ENCODE measurements around the gene ABHD2. TPM values are rescaled to one million over a fixed set of nuclear protein-coding genes. Genes with fewer than 3 reads are reported as not detected.

The ABHD2 gene
- total and polyA plus RNA-seq, 9 of the 15 experiments (the other 6 are each of a cell fraction or from before 2014, with no cell fraction given) = 16.9 to 99.8 (median 47.5) TPM

DNA sequence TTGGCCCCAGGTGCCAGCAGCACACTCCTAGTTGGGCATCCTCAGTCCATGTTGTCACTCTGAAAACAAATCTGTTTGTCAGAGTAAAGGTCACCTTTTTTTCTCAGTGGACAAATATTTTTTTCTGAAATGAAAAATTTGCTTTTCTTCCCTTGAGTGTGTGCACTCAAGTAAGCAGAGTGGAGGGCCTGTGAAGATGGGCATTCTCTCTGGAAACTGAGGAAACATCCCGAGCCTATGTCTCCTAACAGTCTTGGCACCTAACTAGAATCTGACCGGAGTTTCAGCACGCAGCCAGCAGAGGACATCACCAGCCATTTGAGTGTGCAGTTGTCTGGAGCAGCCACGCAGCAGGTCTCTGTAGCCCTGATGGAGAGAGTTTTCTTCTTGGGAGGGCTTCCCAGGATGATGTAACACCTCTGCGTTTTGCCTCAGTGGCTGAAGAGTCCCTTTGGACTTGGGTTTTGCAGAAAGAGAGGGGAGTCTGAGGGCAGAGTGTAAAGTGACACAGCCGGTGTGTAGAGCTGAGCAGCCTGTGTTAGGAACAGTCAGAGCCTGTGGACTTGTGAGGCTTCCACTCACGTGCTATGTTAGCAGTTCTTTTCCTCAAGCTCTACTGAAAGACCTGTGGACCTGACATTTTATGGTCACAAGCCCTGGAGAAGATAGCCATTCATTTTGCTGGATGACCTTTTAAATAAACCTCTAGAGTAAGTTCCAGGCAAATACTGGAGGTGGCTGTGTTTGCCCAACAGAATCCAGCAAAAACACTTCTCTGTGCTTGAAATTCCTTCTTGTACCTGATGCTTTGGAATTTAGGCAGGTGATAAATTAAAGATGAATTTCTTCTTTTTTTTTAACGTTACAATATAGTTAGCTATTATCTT, 51.6 kb downstream of the ABHD2 start:
- H3K27ac ChIP-seq (ENCODE audit: extremely low read depth, low read depth, low read length) = no peak overlapping the region
- H3K4me2 ChIP-seq (ENCODE audit: insufficient read depth, low read length) = no peak overlapping the region
- no peaks in the 10 kb centered on the region for H4K20me1 ChIP-seq (replicated peaks; ENCODE audit: control insufficient read depth, insufficient read depth, low read length)
- CTCF ChIA-PET (ENCODE audit: low intra/inter-chr PET ratio) = no interaction called here
- FAIRE-seq = no peak
- intact Hi-C loops (cut with micrococcal nuclease) (no loop called here), in situ Hi-C loops (cut with MboI) (no loop called here)
- no peaks in the 10 kb centered on the region; a peak in 2 of 5 replicates for H3K4me1 ChIP-seq (replicated peaks in 1 of 2; ENCODE audit: control insufficient read depth in 2 of 2, insufficient read depth in 2 of 2, low read length in 2 of 2)
- no peak overlapping the region for H2AFZ ChIP-seq (ENCODE audit: low read depth, low read length)
- BruUV-seq (replicated peaks) = no TSS peak
- no peaks in the 10 kb centered on the region for H3K9me1 ChIP-seq (ENCODE audit: control insufficient read depth, insufficient read depth, low read length)
- H3K9ac ChIP-seq (ENCODE audit: insufficient read depth in 1 of 2, low read depth in 2 of 2, low read length in 2 of 2) = no peak overlapping the region
- no peaks in the 10 kb centered on the region for H3K9me3 ChIP-seq (replicated peaks; ENCODE audit: control insufficient read depth, insufficient read depth, low read depth, low read length)
- H3K36me3 ChIP-seq (ENCODE audit: control insufficient read depth, insufficient read depth, low read length) = peaks cover 55% of the 10 kb centered on the region
- ATAC-seq = peak; percentile 74
- no peak overlapping the region for H3K4me3 ChIP-seq
- DNase-seq (ENCODE audit: extremely low read depth in 1 of 4, low spot score in 3 of 4) = no peak
- WGBS (ENCODE audit: insufficient coverage, low coverage, missing lambda C conversion rate) = 74% methylated on average over 8 of the region's 8 CpGs
- POLR2A ChIA-PET = no interaction called here
- TF ChIP-seq PTBP1 (IDR thresholded peaks at IDR 0.05; ENCODE audit: low read depth, low read length) = no peak
- no peak for TF ChIP-seq ZNF444 (CRISPR knock-in tag; IDR thresholded peaks at IDR 0.05)
- TF ChIP-seq EWSR1 (IDR thresholded peaks at IDR 0.05; ENCODE audit: borderline replicate concordance, low read depth, partially characterized antibody) = no peak
- TF ChIP-seq, protein P1, sequence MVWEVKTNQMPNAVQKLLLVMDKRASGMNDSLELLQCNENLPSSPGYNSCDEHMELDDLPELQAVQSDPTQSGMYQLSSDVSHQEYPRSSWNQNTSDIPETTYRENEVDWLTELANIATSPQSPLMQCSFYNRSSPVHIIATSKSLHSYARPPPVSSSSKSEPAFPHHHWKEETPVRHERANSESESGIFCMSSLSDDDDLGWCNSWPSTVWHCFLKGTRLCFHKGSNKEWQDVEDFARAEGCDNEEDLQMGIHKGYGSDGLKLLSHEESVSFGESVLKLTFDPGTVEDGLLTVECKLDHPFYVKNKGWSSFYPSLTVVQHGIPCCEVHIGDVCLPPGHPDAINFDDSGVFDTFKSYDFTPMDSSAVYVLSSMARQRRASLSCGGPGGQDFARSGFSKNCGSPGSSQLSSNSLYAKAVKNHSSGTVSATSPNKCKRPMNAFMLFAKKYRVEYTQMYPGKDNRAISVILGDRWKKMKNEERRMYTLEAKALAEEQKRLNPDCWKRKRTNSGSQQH (CRISPR knock-in tag; IDR thresholded peaks at IDR 0.05) = no peak
- peaks cover 27% of the 10 kb centered on the region for H3K79me2 ChIP-seq (ENCODE audit: control insufficient read depth, insufficient read depth, low read length)
- H3K27me3 ChIP-seq (ENCODE audit: control insufficient read depth in 2 of 2, insufficient read depth in 2 of 2, low read length in 2 of 2) = no peaks in the 10 kb centered on the region
